Stimulated activated CD4-positive, alpha-beta T cell treated with anti-CD3 and anti-CD28 coated beads, Interleukin-4, amount 100 ng/mL, for 48 hours (primary cell): ENCODE measurements around the gene ACER3.
"Not testable (repeated sequence)": the region's sequence is repeated elsewhere in the genome, so short reads cannot be mapped to it uniquely, and the experiment has no call there.

Source experiments
- DNase-seq, 2 donors: peaks; one replicate each; pipeline ENCODE4 v3.0.0-alpha.2; 2020; ENCODE audit warnings: low read depth in 2 of 2

Gene ACER3

GRCh38 chr11:77057938-77058474, 197.3 kb downstream of the ACER3 start:
- DNase-seq = no peak

- no peak for DNase-seq
These were observed 198.2 kb downstream of the ACER3 start for GRCh38 chr11:77058900-77059299.

- no peak for DNase-seq
These were observed 199.1 kb downstream of the ACER3 start for GRCh38 chr11:77059806-77060205.

GRCh38 chr11:77060234-77060633, 199.5 kb downstream of the ACER3 start:
- no peak for DNase-seq

- not testable (repeated sequence) for DNase-seq
These were observed 200.5 kb downstream of the ACER3 start for GRCh38 chr11:77061258-77061657.

- no peak for DNase-seq
These were observed 202.2 kb downstream of the ACER3 start for GRCh38 chr11:77062924-77063323.

GRCh38 chr11:77063407-77063806, 202.7 kb downstream of the ACER3 start:
- DNase-seq = no peak

- no peak for DNase-seq
These were observed 203.1 kb downstream of the ACER3 start for GRCh38 chr11:77063861-77064260.

- no peak for DNase-seq
These were observed 204.0 kb downstream of the ACER3 start for GRCh38 chr11:77064648-77065217.

GRCh38 chr11:77065878-77066228, 205.1 kb downstream of the ACER3 start:
- DNase-seq = no peak

GRCh38 chr11:77066229-77067042, 205.7 kb downstream of the ACER3 start, which contains the start of gene CAPN5:
Gene CAPN5, plus strand, starts transcription at chr11:77066971. Its CDS starts 17,916 bp downstream, at chr11:77084887.
- peak; percentile 79 to 81 for DNase-seq

- DNase-seq = no peak
These were observed 207.2 kb downstream of the ACER3 start for GRCh38 chr11:77067861-77068443.

GRCh38 chr11:77068457-77069335, 208.0 kb downstream of the ACER3 start:
- no peak for DNase-seq

- no peak for DNase-seq
These were observed 208.7 kb downstream of the ACER3 start for GRCh38 chr11:77069336-77069968.

- DNase-seq = no peak
These were observed 209.4 kb downstream of the ACER3 start for GRCh38 chr11:77069969-77070582.

GRCh38 chr11:77071077-77071476, 210.4 kb downstream of the ACER3 start:
- DNase-seq = no peak

- DNase-seq = no peak
These were observed 211.2 kb downstream of the ACER3 start for GRCh38 chr11:77071671-77072605.

- no peak for DNase-seq
These were observed 212.2 kb downstream of the ACER3 start for GRCh38 chr11:77072851-77073327.

- DNase-seq = no peak
These were observed 212.7 kb downstream of the ACER3 start for GRCh38 chr11:77073328-77074001.
